PC-3 (cell line): ENCODE measurements around the gene SFMBT2. TPM values are rescaled to one million over a fixed set of nuclear protein-coding genes. Genes with fewer than 3 reads are reported as not detected.
"Not testable (repeated sequence)": the region's sequence is repeated elsewhere in the genome, so short reads cannot be mapped to it uniquely, and the experiment has no call there.

Experiments
- ATAC-seq: fragments of 200-7000 bp; cut with Tn5 transposase; 2 replicates; pipeline ENCODE4 v1.9.1; 2020; ENCODE audit warnings: mild to moderate bottlenecking, moderate library complexity
- BruUV-seq: library from RNA; stranded (reverse); fragments of 400-500 nt; replicated peaks from 2 replicates; lab custom pipeline; 2021; lab: Mats Ljungman, UMichigan
- CTCF ChIA-PET: fragments of 300-600 bp; sonication (Branson Sonifier 250); formaldehyde crosslinking; loops from one replicate; lab custom pipeline; 2022; ENCODE audit warnings: antibody characterized with exemption; lab: Charles Lee
- POLR2A ChIA-PET: fragments of 300-600 bp; sonication (Branson Sonifier 250); formaldehyde crosslinking; loops from one replicate; lab custom pipeline; 2022; ENCODE audit warnings: antibody characterized with exemption; ENCODE audit not compliant: unreplicated experiment; lab: Charles Lee
- DNase-seq: peaks from one replicate; pipeline ENCODE4 v3.0.0-alpha.2; 2015
- H2AFZ ChIP-seq: fragments of 300-600 bp; sonication (generic); 2 replicates; pipeline ENCODE4 v1.6.0; 2016; ENCODE audit warnings: antibody characterized with exemption, low read length
- H3F3A ChIP-seq: fragments of 300-600 bp; sonication (generic); one replicate; pipeline ENCODE4 v1.6.0; 2017; ENCODE audit warnings: antibody characterized with exemption, low read length, control low read depth, mild to moderate bottlenecking; ENCODE audit not compliant: unreplicated experiment
- H3K27ac ChIP-seq: fragments of 300-600 bp; sonication (generic); 2 replicates; pipeline ENCODE4 v1.5.1; 2016; ENCODE audit warnings: mild to moderate bottlenecking, low read length
- H3K27me3 ChIP-seq: fragments of 300-600 bp; sonication (generic); 2 replicates; pipeline ENCODE4 v1.6.1; 2016; ENCODE audit warnings: low read length, mixed read lengths
- H3K36me3 ChIP-seq: fragments of 300-600 bp; sonication (generic); 2 replicates; pipeline ENCODE4 v1.6.1; 2016; ENCODE audit warnings: low read depth, mixed run types, low read length, mixed read lengths
- H3K4me1 ChIP-seq: fragments of 300-600 bp; sonication (generic); 2 replicates; pipeline ENCODE4 v1.5.1; 2016; ENCODE audit warnings: low read length; ENCODE audit not compliant: insufficient read depth
- H3K4me2 ChIP-seq: fragments of 300-600 bp; sonication (generic); 2 replicates; pipeline ENCODE4 v1.6.0; 2016; ENCODE audit warnings: low read length
- H3K4me3 ChIP-seq: fragments of 300-600 bp; sonication (generic); 2 replicates; pipeline ENCODE4 v1.5.1; 2016; ENCODE audit warnings: mild to moderate bottlenecking, low read length, mixed read lengths
- H3K79me2 ChIP-seq: fragments of 300-600 bp; sonication (generic); 2 replicates; pipeline ENCODE4 v1.6.1; 2017; ENCODE audit warnings: low read length, mixed read lengths
- H3K9ac ChIP-seq: fragments of 300-600 bp; sonication (generic); 2 replicates; pipeline ENCODE4 v1.6.0; 2016; ENCODE audit warnings: mild to moderate bottlenecking, low read length
- H3K9me2 ChIP-seq: fragments of 300-600 bp; sonication (generic); replicated peaks from 2 replicates; pipeline ENCODE4 v1.6.1; 2016; ENCODE audit warnings: mixed run types, low read length, mixed read lengths
- H3K9me3 ChIP-seq: fragments of 300-600 bp; sonication (generic); 2 replicates; pipeline ENCODE4 v1.6.1; 2016; ENCODE audit warnings: low read length, mixed read lengths
- H4K20me1 ChIP-seq: fragments of 300-600 bp; sonication (generic); 2 replicates; pipeline ENCODE4 v1.6.1; 2016; ENCODE audit warnings: low read length, mixed read lengths
- CTCF ChIP-seq: fragments of 300-600 bp; sonication (generic); conservative IDR thresholded peaks from 2 replicates; pipeline ENCODE4 v1.5.1; 2017; ENCODE audit warnings: antibody characterized with exemption, low read depth, mild to moderate bottlenecking, low read length
- EZH2 ChIP-seq: fragments of 300-600 bp; sonication (generic); IDR thresholded peaks from one replicate; pipeline ENCODE4 v1.6.1; 2017; ENCODE audit warnings: antibody characterized with exemption, mild to moderate bottlenecking, low read length; ENCODE audit not compliant: unreplicated experiment
- EZH2phosphoT487 ChIP-seq: fragments of 300-600 bp; sonication (generic); IDR thresholded peaks from 2 replicates; pipeline ENCODE4 v1.6.1; 2018; ENCODE audit warnings: mild to moderate bottlenecking, antibody characterized with exemption, low read length, borderline replicate concordance
- intact Hi-C: fragments of 100-400 bp; cut with micrococcal nuclease; formaldehyde crosslinking; loops from 2 replicates; pipeline ENCODE4 v1.9.0; 2023
- total RNA-seq: library from RNA; depleted of rRNA; stranded (reverse); fragments of >200 nt; gene quantifications from 2 replicates; pipeline ENCODE4 v1.2.3, GENCODE V29; 2014

SFMBT2 gene
- total RNA-seq, 1 experiment from 2014 or later = 1.9 TPM

DNA sequence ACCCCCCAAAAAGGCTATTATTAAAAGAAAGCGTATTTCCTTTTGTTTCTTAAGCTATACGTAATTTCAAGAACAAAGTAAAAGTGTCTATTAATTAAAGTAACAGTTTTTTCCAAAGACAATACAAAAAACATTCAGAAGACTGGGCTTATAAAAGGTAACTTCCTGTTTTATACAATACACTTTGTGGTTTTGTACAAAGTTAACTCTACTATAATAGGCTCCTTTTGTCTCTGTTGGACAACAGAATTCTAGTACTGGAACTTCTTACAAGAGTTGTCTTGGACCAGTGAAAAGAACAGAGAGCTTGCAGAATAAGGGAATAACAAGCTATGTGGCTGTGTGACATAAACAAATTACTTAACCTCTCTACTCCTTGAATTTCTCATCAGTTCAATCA, 21.5 kb downstream of the SFMBT2 start:
- no peak overlapping the region for H3K4me2 ChIP-seq
- no peaks in the 10 kb centered on the region for H3K9me2 ChIP-seq
- ChIA-PET CTCF (no interaction called here), POLR2A (no interaction called here)
- H3K36me3 ChIP-seq = no peaks in the 10 kb centered on the region
- no peak for DNase-seq
- H3K4me1 ChIP-seq = peaks cover 5% of the 10 kb centered on the region; the same call in 1 of the 2 replicates
- BruUV-seq = no TSS peak
- no peak overlapping the region for H3K9ac ChIP-seq
- H3K27me3 ChIP-seq = no peaks in the 10 kb centered on the region
- H3K79me2 ChIP-seq = no peaks in the 10 kb centered on the region
- TF ChIP-seq CTCF (no peak), EZH2 (no peak), EZH2phosphoT487 (no peak)
- ATAC-seq = no peak
- H3F3A ChIP-seq = no peaks in the 10 kb centered on the region
- H3K4me3 ChIP-seq = no peak overlapping the region
- intact Hi-C loops = no loop called here
- H4K20me1 ChIP-seq = no peaks in the 10 kb centered on the region
- H2AFZ ChIP-seq = no peak overlapping the region
- H3K9me3 ChIP-seq = no peaks in the 10 kb centered on the region
- no peak overlapping the region for H3K27ac ChIP-seq

DNA sequence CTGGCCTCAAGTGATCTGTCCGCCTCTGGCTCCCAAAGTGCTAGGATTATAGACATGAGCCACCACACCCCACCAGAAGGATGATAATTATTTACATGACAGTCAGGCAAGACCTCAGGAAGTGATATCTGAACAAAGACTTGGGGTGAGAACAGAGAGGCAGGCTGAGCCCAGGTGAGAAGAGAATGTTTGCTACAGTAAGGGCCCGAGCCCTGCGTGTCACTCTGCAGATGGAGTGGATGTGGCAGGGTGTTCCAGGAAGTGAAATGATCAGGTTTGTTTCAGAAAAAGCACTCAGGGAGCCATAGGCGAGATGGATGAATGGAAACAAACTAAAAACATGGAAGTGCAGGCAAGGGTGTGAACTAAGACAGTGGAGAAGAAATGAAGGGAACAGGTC, 22.2 kb downstream of the SFMBT2 start:
- Histone ChIP-seq H3K27ac (no peak overlapping the region), H3K4me2 (no peak overlapping the region), H3K36me3 (no peaks in the 10 kb centered on the region), H3K27me3 (no peaks in the 10 kb centered on the region), H3K9me2 (no peaks in the 10 kb centered on the region), H3K79me2 (no peaks in the 10 kb centered on the region), H3K4me1 (peaks cover 5% of the 10 kb centered on the region; the same call in 1 of the 2 replicates), H4K20me1 (no peaks in the 10 kb centered on the region), H3K9me3 (no peaks in the 10 kb centered on the region), H3F3A (no peaks in the 10 kb centered on the region), H2AFZ (no peak overlapping the region), H3K4me3 (no peak overlapping the region), H3K9ac (no peak overlapping the region)
- BruUV-seq = no TSS peak
- CTCF ChIA-PET = no interaction called here
- intact Hi-C loops = no loop called here
- ATAC-seq = no peak
- DNase-seq = no peak
- POLR2A ChIA-PET = no interaction called here
- TF ChIP-seq EZH2phosphoT487 (no peak), EZH2 (no peak), CTCF (no peak)

- BruUV-seq, CTCF ChIA-PET, H2AFZ ChIP-seq, H3K27me3 ChIP-seq, H3K79me2 ChIP-seq, H3K9ac ChIP-seq, POLR2A ChIA-PET, H3K9me2 ChIP-seq, H3K4me1 ChIP-seq, H3K27ac ChIP-seq, H3K9me3 ChIP-seq, H3K36me3 ChIP-seq, H3F3A ChIP-seq, intact Hi-C loops, H3K4me2 ChIP-seq, ATAC-seq, H3K4me3 ChIP-seq, H4K20me1 ChIP-seq, DNase-seq: not testable (repeated sequence)
These were observed 22.7 kb downstream of the SFMBT2 start for GRCh38 chr10:7388149-7388548.
